Measurements from ENCODE around the gene DENND5A. TPM values are rescaled to one million over a fixed set of nuclear protein-coding genes. Genes with fewer than 3 reads are reported as not detected.

The DENND5A gene
- total RNA-seq, 1 donor from 2014 or later, result 52.7 TPM

GRCh38 chr11:9277176-9277575 is 12.0 kb upstream of the DENND5A start:
- no peak for TF ChIP-seq CTCF (IDR thresholded peaks at IDR 0.05; ENCODE audit: insufficient read depth, low read length, poor library complexity, severe bottlenecking)
- DNase-seq (ENCODE audit: low read depth), result no peak
- H3K27me3 ChIP-seq (ENCODE audit: control insufficient read depth, insufficient read depth, low read length), result no peaks in the 10 kb centered on the region
- H3K36me3 ChIP-seq (ENCODE audit: control insufficient read depth, insufficient read depth, low read length), result no peaks in the 10 kb centered on the region
- H3K4me3 ChIP-seq (ENCODE audit: low read depth, low read length), result no peak overlapping the region

GRCh38 chr11:9276571-9276970 is 11.4 kb upstream of the DENND5A start:
- Histone ChIP-seq H3K27me3 (ENCODE audit: control insufficient read depth, insufficient read depth, low read length) (no peaks in the 10 kb centered on the region), H3K4me3 (ENCODE audit: low read depth, low read length) (no peak overlapping the region), H3K36me3 (ENCODE audit: control insufficient read depth, insufficient read depth, low read length) (no peaks in the 10 kb centered on the region)
- TF ChIP-seq CTCF (IDR thresholded peaks at IDR 0.05; ENCODE audit: insufficient read depth, low read length, poor library complexity, severe bottlenecking), result no peak
- DNase-seq (ENCODE audit: low read depth), result no peak

- no peaks in the 10 kb centered on the region for H3K27me3 ChIP-seq (ENCODE audit: control insufficient read depth, insufficient read depth, low read length)
- H3K4me3 ChIP-seq (ENCODE audit: low read depth, low read length), result no peak overlapping the region
- no peaks in the 10 kb centered on the region for H3K36me3 ChIP-seq (ENCODE audit: control insufficient read depth, insufficient read depth, low read length)
- DNase-seq (ENCODE audit: low read depth), result no peak
- TF ChIP-seq CTCF (IDR thresholded peaks at IDR 0.05; ENCODE audit: insufficient read depth, low read length, poor library complexity, severe bottlenecking), result no peak
Observed at GRCh38 chr11:9274499-9275258, 9.5 kb upstream of the DENND5A start.

- no peak for DNase-seq (ENCODE audit: low read depth)
- no peak for TF ChIP-seq CTCF (IDR thresholded peaks at IDR 0.05; ENCODE audit: insufficient read depth, low read length, poor library complexity, severe bottlenecking)
- no peaks in the 10 kb centered on the region for H3K36me3 ChIP-seq (ENCODE audit: control insufficient read depth, insufficient read depth, low read length)
Observed at GRCh38 chr11:9273376-9274336, 8.5 kb upstream of the DENND5A start.

GRCh38 chr11:9269492-9270013 is 4.4 kb upstream of the DENND5A start:
- TF ChIP-seq CTCF (IDR thresholded peaks at IDR 0.05; ENCODE audit: insufficient read depth, low read length, poor library complexity, severe bottlenecking), result no peak
- no peak for DNase-seq (ENCODE audit: low read depth)
- Histone ChIP-seq H3K4me3 (ENCODE audit: low read depth, low read length) (no peak overlapping the region), H3K36me3 (ENCODE audit: control insufficient read depth, insufficient read depth, low read length) (no peaks in the 10 kb centered on the region), H3K27me3 (ENCODE audit: control insufficient read depth, insufficient read depth, low read length) (no peaks in the 10 kb centered on the region)

More at GRCh38 chr11:9273376-9274336, 8.5 kb upstream of the DENND5A start:
- no peak overlapping the region for H3K4me3 ChIP-seq (ENCODE audit: low read depth, low read length)
- no peaks in the 10 kb centered on the region for H3K27me3 ChIP-seq (ENCODE audit: control insufficient read depth, insufficient read depth, low read length)
